HFFc6 (cell line): ENCODE data around the gene RDX. TPM values are rescaled to one million over a fixed set of nuclear protein-coding genes. Genes with fewer than 3 reads are reported as not detected.
"Not testable (repeated sequence)": the region's sequence is repeated elsewhere in the genome, so short reads cannot be mapped to it uniquely, and the experiment has no call there.

ENCODE experiments used
- DNase-seq: peaks from one replicate; pipeline ENCODE4 v3.0.0-alpha.2; 2018
- H3K27ac Mint-ChIP-seq: 2 replicates; pipeline ENCODE4 v1.8.0; 2020; ENCODE audit warnings: mild to moderate bottlenecking, mixed read lengths
- H3K27me3 Mint-ChIP-seq: 2 replicates; pipeline ENCODE4 v1.8.0; 2021; ENCODE audit warnings: mild to moderate bottlenecking, moderate library complexity, mixed read lengths; ENCODE audit not compliant: insufficient read depth
- H3K36me3 Mint-ChIP-seq: 2 replicates; pipeline ENCODE4 v1.8.0; 2021; ENCODE audit warnings: low read depth, mixed read lengths
- H3K4me1 Mint-ChIP-seq: 2 replicates; pipeline ENCODE4 v1.8.0; 2020; ENCODE audit warnings: low read depth, mixed read lengths
- H3K4me3 Mint-ChIP-seq: 2 replicates; pipeline ENCODE4 v1.8.0; 2020; ENCODE audit warnings: mild to moderate bottlenecking, moderate library complexity, mixed read lengths
- H3K9me3 Mint-ChIP-seq: 2 replicates; pipeline ENCODE4 v1.8.0; 2020; ENCODE audit warnings: mild to moderate bottlenecking, mixed read lengths
- total RNA-seq, 6 experiments: library from RNA; stranded (reverse); fragmentation: NEBNext Ultra II Directional; extraction: Animal tissue kit (Norgen Biotek cat#: 25700); gene quantifications; 2 replicates in 1 of 6; 3 replicates in 5 of 6; pipeline ENCODE4 v1.2.3, GENCODE V29; 2021
- TF ChIP-seq, protein P1 (sequence below): fragments of 200-600 bp; sonication (generic); IDR thresholded peaks from 2 replicates; pipeline ENCODE4 v1.5.0; 2021; ENCODE audit warnings: antibody characterized with exemption, mild to moderate bottlenecking

Gene RDX
- total RNA-seq, 6 experiments from 2014 or later: 105 to 131 (median 112) TPM

DNA sequence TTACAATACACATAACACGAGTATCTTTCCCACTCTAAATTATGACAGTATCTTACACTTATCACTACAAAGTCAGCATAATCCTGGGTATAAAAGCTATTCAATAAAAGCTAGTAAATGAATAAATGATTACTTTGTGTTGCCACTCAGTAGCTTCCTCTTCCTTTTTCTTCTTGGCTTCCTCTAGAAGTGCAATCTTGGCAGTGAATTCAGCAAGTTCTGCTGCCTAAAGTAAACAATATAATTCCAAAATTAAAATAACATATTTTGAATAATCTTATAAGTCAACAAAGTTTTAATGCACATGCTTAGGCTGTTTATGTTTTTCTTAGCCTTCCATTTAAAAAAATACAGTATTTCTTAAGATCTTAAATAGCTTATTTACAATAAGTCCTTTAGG, 60.4 kb downstream of the RDX start:
- Mint-ChIP-seq H3K4me1 (no peaks in the 10 kb centered on the region), H3K9me3 (no peaks in the 10 kb centered on the region), H3K27me3 (peaks cover 1% of the 10 kb centered on the region), H3K36me3 (peaks cover 43% of the 10 kb centered on the region), H3K4me3 (no peak overlapping the region), H3K27ac (no peak overlapping the region)
- DNase-seq: no peak
- TF ChIP-seq, protein P1, sequence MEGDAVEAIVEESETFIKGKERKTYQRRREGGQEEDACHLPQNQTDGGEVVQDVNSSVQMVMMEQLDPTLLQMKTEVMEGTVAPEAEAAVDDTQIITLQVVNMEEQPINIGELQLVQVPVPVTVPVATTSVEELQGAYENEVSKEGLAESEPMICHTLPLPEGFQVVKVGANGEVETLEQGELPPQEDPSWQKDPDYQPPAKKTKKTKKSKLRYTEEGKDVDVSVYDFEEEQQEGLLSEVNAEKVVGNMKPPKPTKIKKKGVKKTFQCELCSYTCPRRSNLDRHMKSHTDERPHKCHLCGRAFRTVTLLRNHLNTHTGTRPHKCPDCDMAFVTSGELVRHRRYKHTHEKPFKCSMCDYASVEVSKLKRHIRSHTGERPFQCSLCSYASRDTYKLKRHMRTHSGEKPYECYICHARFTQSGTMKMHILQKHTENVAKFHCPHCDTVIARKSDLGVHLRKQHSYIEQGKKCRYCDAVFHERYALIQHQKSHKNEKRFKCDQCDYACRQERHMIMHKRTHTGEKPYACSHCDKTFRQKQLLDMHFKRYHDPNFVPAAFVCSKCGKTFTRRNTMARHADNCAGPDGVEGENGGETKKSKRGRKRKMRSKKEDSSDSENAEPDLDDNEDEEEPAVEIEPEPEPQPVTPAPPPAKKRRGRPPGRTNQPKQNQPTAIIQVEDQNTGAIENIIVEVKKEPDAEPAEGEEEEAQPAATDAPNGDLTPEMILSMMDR: no peak

DNA sequence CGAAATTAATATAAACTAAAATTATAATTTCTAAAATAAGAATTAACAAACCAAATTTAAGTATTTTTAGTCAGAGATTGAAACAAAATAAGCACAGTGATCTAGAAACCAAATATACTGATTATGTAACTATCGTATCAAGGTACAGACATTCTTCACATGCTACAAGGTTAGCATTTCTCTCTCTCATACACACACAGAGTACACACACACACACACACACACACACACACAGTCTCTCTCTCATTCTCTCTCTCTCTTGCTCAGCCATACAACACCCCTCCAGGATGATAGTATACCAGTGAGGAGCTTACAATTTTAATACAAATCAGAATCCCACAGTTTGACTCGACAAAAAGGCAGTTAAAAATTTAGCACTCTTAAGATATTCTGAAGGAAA, 66.0 kb downstream of the RDX start:
- no peaks in the 10 kb centered on the region for H3K9me3 Mint-ChIP-seq
- H3K27ac Mint-ChIP-seq: no peak overlapping the region
- H3K27me3 Mint-ChIP-seq: peaks cover 1% of the 10 kb centered on the region
- H3K4me3 Mint-ChIP-seq: no peak overlapping the region
- H3K36me3 Mint-ChIP-seq: peaks cover 31% of the 10 kb centered on the region
- H3K4me1 Mint-ChIP-seq: peaks cover 13% of the 10 kb centered on the region; the same call in 1 of the 2 replicates
- DNase-seq: no peak
- TF ChIP-seq, protein P1: no peak

DNA sequence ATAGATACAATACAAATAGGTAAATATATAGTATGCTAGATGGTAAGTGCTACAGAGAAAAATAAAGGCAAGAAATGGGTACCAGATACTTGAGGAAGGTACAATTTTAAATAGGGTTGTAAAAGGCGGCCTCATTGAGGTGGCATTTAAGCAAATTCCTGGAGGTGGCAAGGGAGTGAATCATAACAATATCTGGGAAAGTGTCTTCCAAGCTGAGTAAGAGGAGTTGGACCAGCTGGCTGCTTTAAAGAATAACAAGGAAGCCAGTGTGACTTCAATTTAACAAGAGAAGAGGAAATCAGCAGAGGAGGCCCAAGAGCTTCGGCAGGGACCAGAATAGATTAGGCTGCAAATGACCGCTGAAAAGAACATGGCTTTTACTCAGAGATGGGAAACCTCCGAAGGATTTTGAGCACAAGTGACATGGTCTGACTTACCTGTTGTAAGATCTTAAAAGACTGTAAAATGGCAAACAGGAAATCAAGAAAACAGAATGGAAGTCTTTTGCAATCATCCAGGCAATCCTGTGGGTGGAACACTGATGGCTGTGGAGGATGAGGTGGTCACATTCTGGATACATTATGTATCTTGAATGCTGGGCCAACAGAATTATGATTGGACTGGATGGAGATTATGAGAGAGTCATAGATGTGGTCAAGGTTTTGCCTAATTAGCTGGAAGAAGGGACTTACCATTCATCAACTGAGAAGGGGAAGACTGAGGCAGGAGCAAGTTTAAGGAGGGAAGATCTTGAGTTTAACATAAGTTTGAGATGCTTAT, 77.2 kb downstream of the RDX start:
- Mint-ChIP-seq H3K4me1 (peaks cover 17% of the 10 kb centered on the region), H3K27me3 (no peaks in the 10 kb centered on the region; the same call in 1 of the 2 replicates), H3K27ac (no peak overlapping the region), H3K4me3 (no peak overlapping the region), H3K9me3 (no peaks in the 10 kb centered on the region), H3K36me3 (peaks cover 27% of the 10 kb centered on the region)
- no peak for DNase-seq
- TF ChIP-seq, protein P1: no peak

DNA sequence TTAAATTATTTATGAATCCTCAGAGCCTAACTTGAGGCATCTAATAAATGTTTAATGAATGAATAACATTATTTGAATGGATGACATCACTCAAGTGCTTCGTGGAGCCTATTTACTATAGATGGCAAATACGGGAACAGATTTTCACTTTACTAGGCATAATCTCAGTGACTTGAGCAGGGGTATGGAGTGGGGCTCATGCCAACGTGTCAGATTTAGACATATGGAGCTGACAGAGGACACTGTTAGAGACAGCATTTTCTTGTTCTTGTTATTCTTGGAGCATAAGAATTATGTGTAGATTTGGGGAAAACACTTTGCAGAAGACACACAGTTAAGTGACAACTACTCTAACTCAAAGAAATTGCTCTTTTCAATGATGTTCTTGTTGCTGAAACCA, 78.5 kb downstream of the RDX start:
- no peak for DNase-seq
- no peaks in the 10 kb centered on the region for H3K9me3 Mint-ChIP-seq
- H3K27me3 Mint-ChIP-seq: peaks cover under 1% of the 10 kb centered on the region
- TF ChIP-seq, protein P1: no peak
- H3K27ac Mint-ChIP-seq: no peak overlapping the region
- H3K4me3 Mint-ChIP-seq: no peak overlapping the region
- H3K36me3 Mint-ChIP-seq: peaks cover 27% of the 10 kb centered on the region
- peaks cover 17% of the 10 kb centered on the region for H3K4me1 Mint-ChIP-seq

DNA sequence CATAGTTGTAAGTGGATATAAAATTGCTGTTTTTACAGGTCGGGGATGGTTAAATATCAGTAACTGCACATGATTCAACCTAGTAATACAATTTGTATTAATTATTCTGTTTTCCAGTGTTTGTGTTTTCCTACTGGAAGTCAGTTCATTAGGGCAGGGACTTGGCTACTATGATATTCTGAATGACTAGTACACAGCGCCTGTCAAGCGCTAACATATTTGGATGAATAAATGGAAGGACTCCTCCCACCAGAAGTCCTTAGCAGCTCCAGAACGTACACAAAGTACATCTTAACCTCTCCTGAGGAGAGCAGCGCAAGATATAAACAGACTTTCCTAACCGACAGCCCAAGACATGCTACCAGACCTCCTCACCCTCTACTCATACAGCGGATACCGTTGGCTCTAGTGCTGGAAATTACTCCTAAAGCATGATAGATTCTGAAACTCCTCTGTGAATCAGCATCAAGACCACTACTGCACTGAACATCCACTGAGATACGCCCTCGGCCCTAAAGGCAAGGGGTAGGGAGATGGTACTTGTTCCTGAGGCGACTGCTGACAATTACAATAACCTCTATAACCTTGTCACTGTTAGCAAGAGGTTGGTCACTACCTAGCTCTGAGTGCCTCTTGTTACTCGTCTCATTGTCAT, 79.1 kb downstream of the RDX start:
- H3K36me3 Mint-ChIP-seq: peaks cover 27% of the 10 kb centered on the region
- no peak for DNase-seq
- peaks cover 2% of the 10 kb centered on the region for H3K27me3 Mint-ChIP-seq
- H3K9me3 Mint-ChIP-seq: no peaks in the 10 kb centered on the region
- no peak overlapping the region for H3K27ac Mint-ChIP-seq
- no peak overlapping the region for H3K4me3 Mint-ChIP-seq
- peaks cover 17% of the 10 kb centered on the region for H3K4me1 Mint-ChIP-seq
- TF ChIP-seq, protein P1: no peak

DNA sequence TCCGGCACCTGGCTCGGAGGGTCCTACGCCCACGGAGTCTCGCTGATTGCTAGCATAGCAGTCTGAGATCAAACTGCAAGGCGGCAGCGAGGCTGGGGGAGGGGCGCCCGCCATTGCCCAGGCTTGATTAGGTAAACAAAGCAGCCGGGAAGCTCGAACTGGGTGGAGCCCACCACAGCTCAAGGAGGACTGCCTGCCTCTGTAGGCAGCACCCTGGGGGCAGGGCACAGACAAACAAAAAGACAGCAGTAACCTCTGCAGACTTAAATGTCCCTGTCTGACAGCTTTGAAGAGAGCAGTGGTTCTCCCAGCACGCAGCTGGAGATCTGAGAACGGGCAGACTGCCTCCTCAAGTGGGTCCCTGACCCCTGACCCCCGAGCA, 87.1 kb downstream of the RDX start:
- H3K36me3 Mint-ChIP-seq, H3K4me1 Mint-ChIP-seq, H3K9me3 Mint-ChIP-seq, H3K27me3 Mint-ChIP-seq, DNase-seq, H3K27ac Mint-ChIP-seq, H3K4me3 Mint-ChIP-seq: not testable (repeated sequence)

DNA sequence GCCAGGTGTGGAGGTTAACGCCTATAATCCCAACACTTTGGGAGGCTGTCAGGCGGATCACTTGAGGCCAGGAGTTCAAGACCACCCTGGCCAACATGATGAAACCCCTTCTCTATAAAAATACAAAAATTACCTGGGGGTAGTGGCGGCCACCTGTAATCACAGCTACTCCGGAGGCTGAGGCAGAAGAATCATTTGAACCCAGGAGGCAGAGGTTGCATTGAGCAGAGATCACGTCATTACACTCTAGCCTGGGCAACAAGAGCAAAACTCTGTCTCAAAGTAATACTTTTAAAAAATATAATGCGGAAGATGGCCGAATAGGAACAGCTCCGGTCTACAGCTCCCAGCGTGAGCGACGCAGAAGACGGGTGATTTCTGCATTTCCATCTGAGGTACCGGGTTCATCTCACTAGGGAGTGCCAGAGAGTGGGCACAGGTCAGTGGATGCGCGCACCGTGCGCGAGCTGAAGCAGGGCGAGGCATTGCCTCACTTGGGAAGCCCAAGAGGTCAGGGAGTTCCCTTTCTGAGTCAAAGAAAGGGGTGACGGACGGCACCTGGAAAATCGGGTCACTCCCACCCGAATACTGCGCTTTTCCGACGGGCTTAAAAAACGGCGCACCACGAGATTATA, 87.6 kb downstream of the RDX start:
- not testable (repeated sequence) for H3K4me3 Mint-ChIP-seq, H3K27me3 Mint-ChIP-seq, H3K36me3 Mint-ChIP-seq, H3K9me3 Mint-ChIP-seq, H3K4me1 Mint-ChIP-seq, H3K27ac Mint-ChIP-seq, DNase-seq
